IMR-90 (cell line): ENCODE results near the gene MCUB. TPM values are rescaled to one million over a fixed set of nuclear protein-coding genes. Genes with fewer than 3 reads are reported as not detected.

Experiments
- ATAC-seq: fragments of 200-7000 bp; cut with Tn5 transposase; 2 replicates; pipeline ENCODE4 v1.9.1; 2020; ENCODE audit warnings: low read depth, mild to moderate bottlenecking, moderate library complexity
- BruUV-seq: library from RNA; stranded (reverse); fragments of 400-500 nt; replicated peaks from 2 replicates; lab custom pipeline; 2021; lab: Mats Ljungman, UMichigan
- CTCF ChIA-PET: fragments of 300-600 bp; formaldehyde crosslinking; extraction: SDS; loops from one replicate; lab custom pipeline; 2021; ENCODE audit warnings: antibody characterized with exemption; lab: Yijun Ruan, JAX
- POLR2A ChIA-PET: fragments of 300-600 bp; sonication (Branson Sonifier 250); formaldehyde crosslinking; loops from one replicate; lab custom pipeline; 2022; ENCODE audit warnings: antibody characterized with exemption; ENCODE audit not compliant: unreplicated experiment; lab: Charles Lee
- DNase-seq: peaks from one replicate; pipeline ENCODE4 v3.0.0; 2013
- H2AFZ ChIP-seq: replicated peaks from 2 replicates; pipeline ENCODE3; 2013; ENCODE audit warnings: low read length, mild to moderate bottlenecking; ENCODE audit not compliant: poor library complexity
- H2AK5ac ChIP-seq: 2 replicates; pipeline ENCODE4 v1.6.1; 2013; ENCODE audit warnings: low read depth, low read length, inconsistent platforms
- H2AK9ac ChIP-seq: replicated peaks from 2 replicates; pipeline ENCODE3; 2013; ENCODE audit warnings: mild to moderate bottlenecking, low read depth, low read length, moderate library complexity; ENCODE audit not compliant: poor library complexity
- H2BK120ac ChIP-seq: 2 replicates; pipeline ENCODE4 v1.6.1; 2013; ENCODE audit warnings: low read depth, low read length, inconsistent platforms
- H2BK15ac ChIP-seq: 3 replicates; pipeline ENCODE4 v1.6.1; 2013; ENCODE audit warnings: low read depth, low read length, inconsistent platforms
- H2BK20ac ChIP-seq: 2 replicates; pipeline ENCODE4 v1.6.1; 2013; ENCODE audit warnings: low read depth, mild to moderate bottlenecking, inconsistent platforms, low read length, moderate library complexity
- H2BK5ac ChIP-seq: 2 replicates; pipeline ENCODE4 v1.6.1; 2013; ENCODE audit warnings: mild to moderate bottlenecking, low read depth, low read length, inconsistent platforms; ENCODE audit not compliant: poor library complexity, severe bottlenecking
- H3K14ac ChIP-seq: replicated peaks from 2 replicates; pipeline ENCODE4 v1.6.1; 2013; ENCODE audit warnings: low read depth, low read length, inconsistent platforms
- H3K18ac ChIP-seq: 2 replicates; pipeline ENCODE4 v1.6.1; 2013; ENCODE audit warnings: low read depth, low read length, control low read depth
- H3K23ac ChIP-seq: 2 replicates; pipeline ENCODE4 v1.6.1; 2013; ENCODE audit warnings: low read depth, low read length, inconsistent platforms
- H3K27ac ChIP-seq: 2 replicates; pipeline ENCODE4 v1.5.1; 2013; ENCODE audit warnings: mild to moderate bottlenecking, control low read depth, low read length; ENCODE audit not compliant: insufficient read depth
- H3K27me3 ChIP-seq: 2 replicates; pipeline ENCODE4 v1.6.1; 2013; ENCODE audit warnings: low read length; ENCODE audit not compliant: control insufficient read depth, insufficient read depth
- H3K36me3 ChIP-seq: 2 replicates; pipeline ENCODE4 v1.6.1; 2013; ENCODE audit warnings: low read length, mixed read lengths; ENCODE audit not compliant: control insufficient read depth, insufficient read depth
- H3K4ac ChIP-seq: 2 replicates; pipeline ENCODE4 v1.6.1; 2013; ENCODE audit warnings: low read depth, low read length, inconsistent platforms
- H3K4me1 ChIP-seq: 2 replicates; pipeline ENCODE4 v1.6.1; 2013; ENCODE audit warnings: low read length, mixed read lengths; ENCODE audit not compliant: control insufficient read depth, insufficient read depth
- H3K4me2 ChIP-seq: 2 replicates; pipeline ENCODE4 v1.6.1; 2013; ENCODE audit warnings: low read depth, mild to moderate bottlenecking, control low read depth, low read length, moderate library complexity
- H3K4me3 ChIP-seq: 2 replicates; pipeline ENCODE4 v1.5.1; 2013; ENCODE audit warnings: low read depth, mild to moderate bottlenecking, control low read depth, low read length, moderate library complexity; ENCODE audit not compliant: insufficient read depth
- H3K56ac ChIP-seq: 2 replicates; pipeline ENCODE4 v1.6.1; 2013; ENCODE audit warnings: low read length, inconsistent platforms; ENCODE audit not compliant: insufficient read depth; ENCODE audit errors: extremely low read depth
- H3K79me1 ChIP-seq, 2 experiments: 2 replicates each; pipeline ENCODE4 v1.6.1; 2013; ENCODE audit warnings: low read length in 2 of 2, inconsistent platforms in 1 of 2, low read depth in 1 of 2
- H3K9ac ChIP-seq: 2 replicates; pipeline ENCODE4 v1.6.1; 2013; ENCODE audit warnings: low read depth, low read length, control low read depth
- H3K9me1 ChIP-seq: 2 replicates; pipeline ENCODE4 v1.6.1; 2013; ENCODE audit warnings: low read length, inconsistent platforms; ENCODE audit not compliant: insufficient read depth
- H3K9me3 ChIP-seq: 2 replicates; pipeline ENCODE4 v1.6.1; 2013; ENCODE audit warnings: low read length; ENCODE audit not compliant: control insufficient read depth, insufficient read depth
- H4K20me1 ChIP-seq: 2 replicates; pipeline ENCODE4 v1.6.1; 2013; ENCODE audit warnings: low read length, inconsistent platforms; ENCODE audit not compliant: insufficient read depth
- H4K5ac ChIP-seq: 2 replicates; pipeline ENCODE4 v1.6.1; 2013; ENCODE audit warnings: mild to moderate bottlenecking, low read depth, low read length, control low read depth
- H4K8ac ChIP-seq, 2 experiments: 2 replicates each; pipeline ENCODE4 v1.6.1; 2013; ENCODE audit warnings: low read depth in 2 of 2, low read length in 2 of 2, control low read depth in 1 of 2, inconsistent platforms in 1 of 2
- H4K91ac ChIP-seq: 2 replicates; pipeline ENCODE4 v1.6.1; 2013; ENCODE audit warnings: low read depth, low read length, inconsistent platforms; ENCODE audit not compliant: insufficient read depth
- RCOR1 ChIP-seq: IDR thresholded peaks from 2 replicates; pipeline ENCODE4 v1.6.1; 2012; ENCODE audit warnings: mild to moderate bottlenecking, low read length, improper control_type of control experiment; ENCODE audit not compliant: insufficient replicate concordance
- WGBS, 2 experiments: methylation state at CpG; one replicate each; pipeline versions ENCODE4 v1.1.5 to v1.1.7; 2013; ENCODE audit warnings: missing lambda C conversion rate in 2 of 2; ENCODE audit not compliant: insufficient read length in 1 of 2; ENCODE audit errors: extremely low coverage in 2 of 2; 5-methylcytosine and 5-hydroxymethylcytosine counted together
- dilution Hi-C: fragments of 300-500 bp; cut with HindIII; formaldehyde crosslinking; loops from one replicate; pipeline ENCODE4 v1.14.3; 2018; ENCODE audit warnings: low sequenced_read_pairs; ENCODE audit not compliant: unreplicated experiment
- in situ Hi-C: fragments of 300-500 bp; cut with MboI; formaldehyde crosslinking; loops from 3 replicates; pipeline ENCODE4 v1.14.3; 2019; ENCODE audit warnings: low sequenced_read_pairs, inconsistent platforms, mixed read lengths
- intact Hi-C: fragments of 100-400 bp; cut with micrococcal nuclease; formaldehyde crosslinking; loops from 2 replicates; pipeline ENCODE4 v1.10.0; 2022
- polyA plus RNA-seq, 3 experiments: library from polyadenylated mRNA; depleted of rRNA; stranded (reverse); fragments of >200 nt; gene quantifications; 2 replicates each; pipeline ENCODE4 v1.2.3, GENCODE V29; 2012; ENCODE audit warnings: low replicate concordance in 1 of 3
- total RNA-seq: library from RNA; depleted of rRNA; stranded (reverse); fragments of >200 nt; gene quantifications from 2 replicates; pipeline ENCODE4 v1.2.3, GENCODE V29; 2012

MCUB gene
- total and polyA plus RNA-seq, 2 of the 4 experiments (the other 2 are of a cell fraction), result 18.5 to 20.4 TPM

GRCh38 chr4:109691411-109691920 lies 131.4 kb downstream of the MCUB start:
- H3K4me2 ChIP-seq, result no peak overlapping the region
- H3K27ac ChIP-seq, result no peak overlapping the region
- no peak overlapping the region for H3K4me3 ChIP-seq
- POLR2A ChIA-PET, result no interaction called here
- BruUV-seq, result no TSS peak
- H3K14ac ChIP-seq, result no peak overlapping the region
- no peak for TF ChIP-seq RCOR1
- no peak overlapping the region for H3K4ac ChIP-seq
- H2BK5ac ChIP-seq, result no peak overlapping the region
- WGBS, 2 experiments, result no CpG with 5 or more reads among the region's 1 CpG
- ATAC-seq (no peak), DNase-seq (peak; percentile 5)
- CTCF ChIA-PET, result interaction anchor here (1.1 kb wide), 1 partner anchor 10 kb away, joined by 5 read pairs; no protein-coding TSS in a partner anchor
- intact Hi-C loops (no loop called here), dilution Hi-C loops (no loop called here), in situ Hi-C loops (no loop called here)
- H4K91ac ChIP-seq, result no peak overlapping the region
- no peaks in the 10 kb centered on the region for H4K20me1 ChIP-seq
- no peak overlapping the region for H3K56ac ChIP-seq
- no peak overlapping the region for H2BK15ac ChIP-seq
- H3K79me1 ChIP-seq, result peaks cover 4 to 5% of the 10 kb centered on the region in 2 experiments; a peak in 3 of 4 replicates
- H2AFZ ChIP-seq, result no peak overlapping the region
- H4K5ac ChIP-seq, result no peak overlapping the region
- H3K23ac ChIP-seq, result no peak overlapping the region
- no peak overlapping the region for H2BK120ac ChIP-seq
- no peak overlapping the region for H3K9ac ChIP-seq
- H3K9me3 ChIP-seq, result no peaks in the 10 kb centered on the region
- H3K9me1 ChIP-seq, result peaks cover 4% of the 10 kb centered on the region
- H4K8ac ChIP-seq, result no peak overlapping the region
- no peak overlapping the region for H3K18ac ChIP-seq
- H3K27me3 ChIP-seq, result no peaks in the 10 kb centered on the region
- no peak overlapping the region for H2BK20ac ChIP-seq
- no peak overlapping the region for H2AK9ac ChIP-seq
- H3K4me1 ChIP-seq, result no peaks in the 10 kb centered on the region
- peaks cover 28% of the 10 kb centered on the region for H3K36me3 ChIP-seq
- H2AK5ac ChIP-seq, result no peak overlapping the region
